A549 (cell line): ENCODE measurements around the gene EBF4.
A peak's percentile ranks its signal among the peaks of the same experiment; 100 is the strongest.

Source experiments
- ESRRA ChIP-seq: fragments of 150-350 bp; IDR thresholded peaks from 2 replicates; pipeline ENCODE4 v1.6.1; 2014; ENCODE audit warnings: mild to moderate bottlenecking, low read length, borderline replicate concordance
- FOSB ChIP-seq: fragments of 250-450 bp; sonication (Bioruptor Pico); IDR thresholded peaks from 2 replicates; pipeline ENCODE4 v1.5.0; 2020; ENCODE audit warnings: mild to moderate bottlenecking, moderate library complexity
- HDAC2 ChIP-seq: fragments of 200-600 bp; sonication (generic); IDR thresholded peaks from 2 replicates; pipeline ENCODE4 v1.6.1; 2016
- JUN ChIP-seq, 2 experiments: fragments of >200 bp; sonication (Bioruptor Twin); formaldehyde crosslinking; IDR thresholded peaks; 2 replicates in 1 of 2; 3 replicates in 1 of 2; pipeline ENCODE4 v1.6.1; 2016 to 2017
- KDM1A ChIP-seq: fragments of 200-600 bp; sonication (generic); IDR thresholded peaks from 2 replicates; pipeline ENCODE4 v1.6.1; 2016; ENCODE audit warnings: low read depth, mild to moderate bottlenecking
- NPAS2 ChIP-seq: fragments of 250-450 bp; sonication (Bioruptor Pico); IDR thresholded peaks from 2 replicates; pipeline ENCODE4 v1.8.0; 2022; ENCODE audit warnings: mild to moderate bottlenecking, moderate library complexity, borderline replicate concordance
- POLR2A ChIP-seq: IDR thresholded peaks from 2 replicates; pipeline ENCODE4 v1.6.1; 2012; ENCODE audit warnings: mild to moderate bottlenecking, low read length
- POLR2AphosphoS2 ChIP-seq: conservative IDR thresholded peaks from 2 replicates; pipeline ENCODE4 v1.6.1; 2012; ENCODE audit warnings: low read length, improper control_type of control experiment, inconsistent platforms
- RAD21 ChIP-seq, 2 experiments: fragments of >200 bp in 1 of 2; sonication (Bioruptor Twin) in 1 of 2; formaldehyde crosslinking in 1 of 2; IDR thresholded peaks in 1 of 2; conservative IDR thresholded peaks in 1 of 2; 2 replicates in 1 of 2; 3 replicates in 1 of 2; pipeline ENCODE4 v1.6.1; 2012 to 2018; ENCODE audit warnings: inconsistent platforms in 1 of 2
- RNF2 ChIP-seq: fragments of 200-600 bp; sonication (generic); IDR thresholded peaks from 2 replicates; pipeline ENCODE4 v1.6.1; 2016; ENCODE audit warnings: low read depth, mild to moderate bottlenecking, antibody characterized with exemption, moderate library complexity, borderline replicate concordance
- SMC3 ChIP-seq: fragments of >200 bp; sonication (Bioruptor Twin); formaldehyde crosslinking; IDR thresholded peaks from 3 replicates; pipeline ENCODE4 v1.6.1; 2018; ENCODE audit warnings: inconsistent platforms
- TF ChIP-seq, protein P1 (sequence below): IDR thresholded peaks from 2 replicates; pipeline ENCODE4 v1.6.1; 2012; ENCODE audit warnings: low read depth, borderline replicate concordance
- TF ChIP-seq, protein P2 (sequence below): fragments of >200 bp; sonication (Bioruptor Twin); formaldehyde crosslinking; IDR thresholded peaks from 3 replicates; pipeline ENCODE4 v1.5.1; 2016

DNA sequence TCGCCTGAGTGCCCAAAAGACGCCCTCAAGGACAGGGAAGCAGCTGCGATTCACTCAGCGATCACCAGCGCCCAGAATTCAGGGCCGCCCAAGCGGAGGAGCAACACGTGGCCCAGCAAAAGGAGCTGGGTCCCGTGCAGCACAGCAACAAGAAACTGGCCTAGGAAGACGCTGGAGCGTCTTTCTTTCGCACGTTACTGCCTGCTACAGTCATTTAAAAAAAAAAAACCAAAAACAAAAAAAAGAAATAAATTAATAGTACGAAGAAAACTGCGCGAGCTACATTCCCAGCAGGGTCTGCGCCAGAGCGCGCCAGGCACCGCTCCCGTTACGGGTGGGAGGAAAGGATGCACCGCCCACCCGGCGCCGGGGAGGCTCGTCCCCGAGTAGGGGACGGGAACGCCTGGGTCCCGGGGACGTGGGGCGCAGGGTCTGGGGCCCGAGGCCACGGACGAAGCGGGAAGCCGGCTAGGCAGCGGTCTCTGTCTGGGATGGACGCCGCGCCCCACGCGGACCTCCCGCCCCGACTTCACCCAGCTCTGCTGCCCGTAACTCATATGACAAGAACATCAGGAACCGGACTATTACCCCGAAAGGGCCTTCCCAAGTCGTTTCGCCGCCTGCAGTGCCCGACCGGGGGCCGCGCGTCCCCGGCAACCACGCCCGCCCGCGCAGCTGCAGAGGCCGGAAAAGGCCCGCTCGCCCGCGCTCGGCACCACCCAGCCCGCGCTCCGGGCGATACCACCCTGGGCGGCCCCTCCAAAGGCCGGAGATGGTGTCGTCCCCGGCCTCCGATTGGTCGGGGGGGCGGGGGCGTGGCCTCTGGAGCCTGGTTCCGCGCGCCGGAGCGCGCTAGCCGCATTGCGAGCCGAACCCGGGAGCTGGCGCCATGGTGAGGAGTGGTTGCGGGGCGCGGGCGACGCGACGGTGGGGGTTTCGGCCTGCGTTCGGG lies 40.5 kb upstream of the EBF4 start, which contains the start of gene NOP56:
- no peak for TF ChIP-seq ESRRA
- no peak for TF ChIP-seq POLR2AphosphoS2
- peak; percentile 99 for TF ChIP-seq POLR2A
- TF ChIP-seq NPAS2 (CRISPR knock-in tag) = no peak
- TF ChIP-seq, protein P1, sequence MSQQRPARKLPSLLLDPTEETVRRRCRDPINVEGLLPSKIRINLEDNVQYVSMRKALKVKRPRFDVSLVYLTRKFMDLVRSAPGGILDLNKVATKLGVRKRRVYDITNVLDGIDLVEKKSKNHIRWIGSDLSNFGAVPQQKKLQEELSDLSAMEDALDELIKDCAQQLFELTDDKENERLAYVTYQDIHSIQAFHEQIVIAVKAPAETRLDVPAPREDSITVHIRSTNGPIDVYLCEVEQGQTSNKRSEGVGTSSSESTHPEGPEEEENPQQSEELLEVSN = no peak; the same call in 1 of the 2 replicates
- TF ChIP-seq, protein P2, sequence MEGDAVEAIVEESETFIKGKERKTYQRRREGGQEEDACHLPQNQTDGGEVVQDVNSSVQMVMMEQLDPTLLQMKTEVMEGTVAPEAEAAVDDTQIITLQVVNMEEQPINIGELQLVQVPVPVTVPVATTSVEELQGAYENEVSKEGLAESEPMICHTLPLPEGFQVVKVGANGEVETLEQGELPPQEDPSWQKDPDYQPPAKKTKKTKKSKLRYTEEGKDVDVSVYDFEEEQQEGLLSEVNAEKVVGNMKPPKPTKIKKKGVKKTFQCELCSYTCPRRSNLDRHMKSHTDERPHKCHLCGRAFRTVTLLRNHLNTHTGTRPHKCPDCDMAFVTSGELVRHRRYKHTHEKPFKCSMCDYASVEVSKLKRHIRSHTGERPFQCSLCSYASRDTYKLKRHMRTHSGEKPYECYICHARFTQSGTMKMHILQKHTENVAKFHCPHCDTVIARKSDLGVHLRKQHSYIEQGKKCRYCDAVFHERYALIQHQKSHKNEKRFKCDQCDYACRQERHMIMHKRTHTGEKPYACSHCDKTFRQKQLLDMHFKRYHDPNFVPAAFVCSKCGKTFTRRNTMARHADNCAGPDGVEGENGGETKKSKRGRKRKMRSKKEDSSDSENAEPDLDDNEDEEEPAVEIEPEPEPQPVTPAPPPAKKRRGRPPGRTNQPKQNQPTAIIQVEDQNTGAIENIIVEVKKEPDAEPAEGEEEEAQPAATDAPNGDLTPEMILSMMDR = no peak
- no peak for TF ChIP-seq RNF2
- TF ChIP-seq SMC3 = no peak
- TF ChIP-seq FOSB = no peak
- TF ChIP-seq KDM1A = no peak
- peak; percentile 95 to 100 for TF ChIP-seq JUN (IDR thresholded peaks at IDR 0.05)
- TF ChIP-seq RAD21 (conservative IDR thresholded peaks at IDR 0.05 in 1 of 2, IDR thresholded peaks at IDR 0.05 in 1 of 2) = no peak
- TF ChIP-seq HDAC2 = peak; percentile 93
